ENCODE results near the gene CDAN1.

Gene CDAN1

DNA sequence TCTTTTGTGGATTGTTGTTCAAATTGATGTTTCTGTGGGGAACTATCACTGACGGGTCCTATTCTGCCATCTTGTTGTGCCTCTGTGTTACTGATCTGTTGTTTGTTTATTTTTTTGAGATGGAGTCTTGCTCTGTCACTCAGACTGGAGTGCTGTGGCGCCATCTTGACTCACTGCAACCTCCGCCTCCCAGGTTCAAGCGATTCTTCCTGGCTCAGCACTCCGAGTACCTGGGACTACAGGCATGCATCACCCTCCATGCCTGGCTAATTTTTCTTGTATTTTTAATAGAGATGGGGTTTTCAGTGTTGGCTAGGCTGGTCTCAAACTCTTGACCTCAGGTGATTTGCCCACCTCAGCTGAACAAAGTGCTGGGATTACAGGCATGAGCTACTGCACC, 31.6 kb downstream of the CDAN1 start:
- DNase-seq (ENCODE audit: low spot score) = no peak
- in situ Hi-C loops (cut with MboI; ENCODE audit: low pct_unique_long_range_greater_than_20kb, low sequenced_read_pairs, unreplicated experiment) = loop anchor here (5.0 kb wide), 1 partner anchor 222 kb away; no protein-coding TSS in a partner anchor
- TF ChIP-seq, protein P1, sequence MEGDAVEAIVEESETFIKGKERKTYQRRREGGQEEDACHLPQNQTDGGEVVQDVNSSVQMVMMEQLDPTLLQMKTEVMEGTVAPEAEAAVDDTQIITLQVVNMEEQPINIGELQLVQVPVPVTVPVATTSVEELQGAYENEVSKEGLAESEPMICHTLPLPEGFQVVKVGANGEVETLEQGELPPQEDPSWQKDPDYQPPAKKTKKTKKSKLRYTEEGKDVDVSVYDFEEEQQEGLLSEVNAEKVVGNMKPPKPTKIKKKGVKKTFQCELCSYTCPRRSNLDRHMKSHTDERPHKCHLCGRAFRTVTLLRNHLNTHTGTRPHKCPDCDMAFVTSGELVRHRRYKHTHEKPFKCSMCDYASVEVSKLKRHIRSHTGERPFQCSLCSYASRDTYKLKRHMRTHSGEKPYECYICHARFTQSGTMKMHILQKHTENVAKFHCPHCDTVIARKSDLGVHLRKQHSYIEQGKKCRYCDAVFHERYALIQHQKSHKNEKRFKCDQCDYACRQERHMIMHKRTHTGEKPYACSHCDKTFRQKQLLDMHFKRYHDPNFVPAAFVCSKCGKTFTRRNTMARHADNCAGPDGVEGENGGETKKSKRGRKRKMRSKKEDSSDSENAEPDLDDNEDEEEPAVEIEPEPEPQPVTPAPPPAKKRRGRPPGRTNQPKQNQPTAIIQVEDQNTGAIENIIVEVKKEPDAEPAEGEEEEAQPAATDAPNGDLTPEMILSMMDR (IDR thresholded peaks at IDR 0.05; ENCODE audit: extremely low read depth, insufficient read depth, missing control alignments) = no peak

DNA sequence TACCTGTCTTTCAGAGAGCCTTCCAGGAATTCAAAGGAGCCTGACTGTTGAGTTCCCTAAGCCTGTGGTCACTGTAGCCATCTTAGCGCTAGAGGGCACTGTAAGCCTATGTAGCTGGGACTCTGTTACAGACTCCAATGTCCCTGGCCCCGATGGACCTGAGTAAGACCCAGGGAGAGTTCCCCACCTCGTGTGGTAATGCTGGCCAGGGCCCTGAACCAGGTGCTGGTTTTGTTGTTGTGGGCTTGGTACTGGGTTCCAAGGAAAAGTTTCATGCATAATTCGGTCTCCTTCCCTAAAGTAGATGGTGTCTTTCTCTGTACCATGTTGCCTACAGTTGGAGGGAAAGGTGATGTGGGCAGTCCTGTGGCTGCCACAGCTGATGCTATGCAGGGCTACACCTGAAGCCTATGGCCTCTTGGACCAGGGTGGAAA, 32.4 kb downstream of the CDAN1 start:
- TF ChIP-seq, protein P1 (IDR thresholded peaks at IDR 0.05; ENCODE audit: extremely low read depth, insufficient read depth, missing control alignments) = peak; percentile 80
- in situ Hi-C loops (cut with MboI; ENCODE audit: low pct_unique_long_range_greater_than_20kb, low sequenced_read_pairs, unreplicated experiment) = no loop called here
- peak; percentile 72 for DNase-seq (ENCODE audit: low spot score)

DNA sequence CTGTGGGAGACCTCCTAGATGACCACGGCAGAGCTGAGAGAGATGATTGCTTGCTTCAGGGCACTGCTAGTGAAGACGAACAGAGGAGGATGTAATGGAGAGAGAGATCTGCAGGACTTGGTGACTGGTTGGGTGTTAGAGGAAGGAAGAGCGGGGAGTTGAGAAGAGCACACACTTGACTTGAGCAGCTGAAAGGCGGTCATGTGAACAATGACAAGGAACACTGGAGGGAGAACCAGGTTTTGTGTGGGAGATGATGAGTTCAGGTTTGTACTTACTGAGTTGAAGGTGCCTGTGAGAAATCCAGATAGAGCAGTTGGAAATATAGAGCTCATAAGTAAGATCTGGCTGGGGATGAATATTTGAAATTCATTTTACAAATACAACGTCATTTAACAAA, 40.3 kb downstream of the CDAN1 start:
- DNase-seq (ENCODE audit: low spot score) = no peak
- TF ChIP-seq, protein P1 (IDR thresholded peaks at IDR 0.05; ENCODE audit: extremely low read depth, insufficient read depth, missing control alignments) = no peak
- in situ Hi-C loops (cut with MboI; ENCODE audit: low pct_unique_long_range_greater_than_20kb, low sequenced_read_pairs, unreplicated experiment) = no loop called here

DNA sequence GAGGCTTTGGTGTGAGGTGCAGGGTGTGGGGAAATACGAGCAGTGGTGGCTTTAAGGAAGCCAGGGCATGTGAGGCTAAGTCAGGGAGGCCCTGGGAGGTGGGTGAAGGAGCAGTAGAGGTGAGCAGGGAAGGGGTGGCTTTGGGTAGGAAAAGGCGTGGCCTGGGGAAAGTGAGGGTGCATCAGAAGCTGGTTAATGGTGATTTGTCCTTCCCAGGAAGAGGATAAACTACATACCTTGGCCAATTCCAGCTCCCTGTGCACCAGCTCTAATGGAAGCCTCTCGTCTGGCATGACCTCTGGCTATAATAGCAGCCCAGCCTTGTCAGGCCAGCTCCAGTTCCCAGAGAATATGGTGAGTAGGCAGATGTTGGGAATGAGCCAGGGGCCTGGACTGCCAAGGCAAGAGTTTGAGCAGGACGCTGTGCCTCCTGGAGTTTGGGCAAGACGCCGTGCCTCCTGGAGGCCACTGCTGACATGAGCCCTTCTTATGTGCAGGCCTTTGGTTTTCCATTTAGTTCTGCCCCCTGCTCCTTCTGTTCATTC, 41.3 kb downstream of the CDAN1 start:
- in situ Hi-C loops (cut with MboI; ENCODE audit: low pct_unique_long_range_greater_than_20kb, low sequenced_read_pairs, unreplicated experiment) = no loop called here
- no peak for DNase-seq (ENCODE audit: low spot score)
- TF ChIP-seq, protein P1 (IDR thresholded peaks at IDR 0.05; ENCODE audit: extremely low read depth, insufficient read depth, missing control alignments) = no peak

DNA sequence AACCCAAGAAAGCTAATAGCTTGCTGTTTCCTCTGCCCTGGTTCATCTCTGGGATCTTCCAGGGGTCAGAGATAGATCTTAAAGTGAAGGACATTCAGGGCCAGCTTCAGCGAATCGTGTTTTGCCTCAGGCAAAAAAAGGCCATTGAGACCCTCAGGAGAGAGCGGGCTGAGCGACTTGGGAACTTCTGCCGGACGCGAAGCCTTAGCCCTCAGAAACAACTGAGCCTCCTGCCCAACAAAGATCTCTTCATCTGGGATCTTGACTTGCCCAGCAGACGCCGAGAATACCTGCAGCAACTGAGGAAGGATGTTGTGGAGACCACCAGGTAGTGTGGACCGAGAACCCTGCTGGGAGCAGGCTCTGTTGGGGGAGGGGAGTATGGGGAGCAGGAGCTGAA, 42.5 kb downstream of the CDAN1 start:
- TF ChIP-seq, protein P1 (IDR thresholded peaks at IDR 0.05; ENCODE audit: extremely low read depth, insufficient read depth, missing control alignments) = no peak
- no peak for DNase-seq (ENCODE audit: low spot score)
- in situ Hi-C loops (cut with MboI; ENCODE audit: low pct_unique_long_range_greater_than_20kb, low sequenced_read_pairs, unreplicated experiment) = no loop called here

DNA sequence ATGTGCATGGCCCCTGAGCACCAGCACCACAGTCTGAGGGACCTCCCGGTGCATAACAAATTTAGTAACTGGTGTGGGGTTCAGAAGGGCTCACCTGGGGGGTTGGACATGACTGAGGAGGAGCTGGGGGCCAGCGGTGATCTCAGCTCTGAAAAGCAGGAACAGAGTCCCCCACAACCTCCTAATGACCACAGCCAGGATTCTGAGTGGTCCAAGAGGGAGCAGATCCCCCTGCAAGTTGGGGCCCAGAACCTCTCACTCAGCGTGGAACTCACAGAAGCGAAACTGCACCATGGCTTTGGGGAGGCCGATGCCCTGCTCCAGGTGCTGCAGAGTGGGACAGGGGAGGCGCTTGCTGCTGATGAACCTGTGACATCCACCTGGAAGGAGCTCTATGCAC, 43.0 kb downstream of the CDAN1 start:
- TF ChIP-seq, protein P1 (IDR thresholded peaks at IDR 0.05; ENCODE audit: extremely low read depth, insufficient read depth, missing control alignments) = no peak
- in situ Hi-C loops (cut with MboI; ENCODE audit: low pct_unique_long_range_greater_than_20kb, low sequenced_read_pairs, unreplicated experiment) = no loop called here
- no peak for DNase-seq (ENCODE audit: low spot score)

All from GM13977 (cell line).